GM10248 (cell line): ENCODE data around the gene TMUB2.
"Not testable (repeated sequence)": the region's sequence is repeated elsewhere in the genome, so short reads cannot be mapped to it uniquely, and the experiment has no call there.

ENCODE experiments used
- CTCF ChIA-PET: fragments of 300-600 bp; sonication (Branson Sonifier 250); formaldehyde crosslinking; extraction: SDS; loops from one replicate; lab custom pipeline; 2021; ENCODE audit warnings: antibody characterized with exemption; lab: Yijun Ruan, JAX
- POLR2A ChIA-PET: fragments of 350-650 bp; sonication (Branson Sonifier 250); formaldehyde crosslinking; extraction: SDS; loops from one replicate; lab custom pipeline; 2020; ENCODE audit warnings: antibody characterized with exemption; lab: Yijun Ruan, JAX
- DNase-seq: peaks from one replicate; pipeline ENCODE4 v3.0.0; 2012; ENCODE audit errors: extremely low spot score
- CTCF ChIP-seq: IDR thresholded peaks from 2 replicates; pipeline ENCODE4 v1.5.1; 2012; ENCODE audit warnings: mild to moderate bottlenecking, low read depth; ENCODE audit errors: extremely low read depth, missing control alignments, control extremely low read depth

The TMUB2 gene

GRCh38 chr17:44147812-44148211 is 39.0 kb upstream of the TMUB2 start:
- no peak for DNase-seq
- CTCF ChIA-PET: interaction anchor here (1.2 to 2.0 kb wide), 4 partner anchors 24 to 540 kb away, joined by 3 to 7 read pairs (median 4); partner anchors contain the start of gene HDAC5
- POLR2A ChIA-PET: interaction anchor here (0.7 kb wide), 1 partner anchor 390 kb away, joined by 8 read pairs; no protein-coding TSS in a partner anchor
- no peak for TF ChIP-seq CTCF

GRCh38 chr17:44149066-44149465 is 37.7 kb upstream of the TMUB2 start:
- not testable (repeated sequence) for DNase-seq
- CTCF ChIA-PET: interaction anchor here (0.9 to 2.0 kb wide), 6 partner anchors 9 to 539 kb away, joined by 3 to 7 read pairs (median 3); partner anchors contain the start of gene HDAC5
- POLR2A ChIA-PET: interaction anchor here (0.8 kb wide), 1 partner anchor 22 kb away, joined by 3 read pairs; no protein-coding TSS in a partner anchor

- DNase-seq: no peak
- TF ChIP-seq CTCF: no peak
- CTCF ChIA-PET: interaction anchor here (1.3 to 2.0 kb wide), 5 partner anchors 10 to 60 kb away, joined by 3 to 9 read pairs (median 5); no protein-coding TSS in a partner anchor
- POLR2A ChIA-PET: no interaction called here
Measured at GRCh38 chr17:44149750-44150329, 36.9 kb upstream of the TMUB2 start.

GRCh38 chr17:44152875-44153274 is 33.9 kb upstream of the TMUB2 start:
- no peak for DNase-seq
- TF ChIP-seq CTCF: no peak
- CTCF ChIA-PET: interaction anchor here (0.9 to 1.5 kb wide), 3 partner anchors 9 to 16 kb away, joined by 3 to 4 read pairs (median 3); no protein-coding TSS in a partner anchor
- POLR2A ChIA-PET: no interaction called here

GRCh38 chr17:44155488-44155887 is 31.3 kb upstream of the TMUB2 start:
- ChIA-PET CTCF (interaction anchor here (1.0 to 4.1 kb wide), 4 partner anchors 9 to 54 kb away, joined by 3 to 20 read pairs (median 6); partner anchors contain the start of gene HROB), POLR2A (no interaction called here)
- no peak for DNase-seq
- TF ChIP-seq CTCF: no peak

GRCh38 chr17:44159519-44160210 is 27.1 kb upstream of the TMUB2 start:
- POLR2A ChIA-PET: no interaction called here
- TF ChIP-seq CTCF: no peak
- CTCF ChIA-PET: interaction anchor here (1.2 to 3.2 kb wide), 6 partner anchors 9 to 51 kb away, joined by 3 to 13 read pairs (median 4); partner anchors contain the start of gene HDAC5
- DNase-seq: no peak

GRCh38 chr17:44164476-44164875 is 22.3 kb upstream of the TMUB2 start:
- ChIA-PET CTCF (interaction anchor here (1.4 kb wide), 1 partner anchor 8 kb away, joined by 3 read pairs; no protein-coding TSS in a partner anchor), POLR2A (interaction anchor here (0.7 kb wide), 1 partner anchor 22 kb away, joined by 7 read pairs; the partner anchor contains the start of gene TMUB2)
- no peak for TF ChIP-seq CTCF
- DNase-seq: no peak
